Frontal cortex (tissue), 4 donors: ENCODE measurements around the gene PRSS33. TPM values are rescaled to one million over a fixed set of nuclear protein-coding genes. Genes with fewer than 3 reads are reported as not detected.

Experiments
- DNase-seq, 2 donors: peaks; one replicate each; pipeline ENCODE4 v3.0.0; 2012; ENCODE audit warnings: low spot score in 2 of 2
- FAIRE-seq: peaks from 2 replicates; lab custom pipeline; 2012; peaks lifted over from hg19 to GRCh38; lab: Jason Lieb, UNC
- total RNA-seq: library from RNA; depleted of rRNA; stranded (reverse); fragments of >200 nt; gene quantifications from one replicate; pipeline ENCODE4 v1.2.3, GENCODE V29; 2014
- donor health status: control.
- donor health status: control.
- donor health status: control.

PRSS33 gene
- total RNA-seq, 1 donor from 2014 or later = not detected

DNA sequence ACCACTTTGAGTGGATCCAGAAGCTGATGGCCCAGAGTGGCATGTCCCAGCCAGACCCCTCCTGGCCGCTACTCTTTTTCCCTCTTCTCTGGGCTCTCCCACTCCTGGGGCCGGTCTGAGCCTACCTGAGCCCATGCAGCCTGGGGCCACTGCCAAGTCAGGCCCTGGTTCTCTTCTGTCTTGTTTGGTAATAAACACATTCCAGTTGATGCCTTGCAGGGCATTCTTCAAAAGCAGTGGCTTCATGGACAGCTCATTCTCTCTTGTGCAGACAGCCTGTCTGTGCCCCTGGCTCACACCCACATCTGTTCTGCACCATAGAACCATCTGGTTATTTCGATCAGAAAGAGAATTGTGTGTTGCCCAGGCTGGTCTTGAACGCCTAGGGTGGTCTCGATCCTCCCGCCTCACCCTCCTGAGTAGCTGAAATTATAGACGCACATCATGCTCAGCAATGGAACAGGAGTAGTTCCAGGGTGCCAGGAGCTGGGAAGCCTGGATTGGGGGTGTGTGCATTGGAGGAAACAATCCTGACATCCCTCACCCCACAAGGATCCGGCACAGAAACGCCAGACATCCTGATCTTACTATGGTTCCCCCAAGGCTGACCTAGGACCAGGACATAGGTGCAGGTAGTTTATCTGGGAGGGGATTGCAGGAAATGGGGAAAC, 34.3 kb upstream of the PRSS33 start:
- no peak for FAIRE-seq

GRCh38 chr16:2820836-2821486, 33.6 kb upstream of the PRSS33 start:
- FAIRE-seq = no peak
- DNase-seq = no peak

More for the DNA sequence above, 34.3 kb upstream of the PRSS33 start:
- DNase-seq = no peak

DNA sequence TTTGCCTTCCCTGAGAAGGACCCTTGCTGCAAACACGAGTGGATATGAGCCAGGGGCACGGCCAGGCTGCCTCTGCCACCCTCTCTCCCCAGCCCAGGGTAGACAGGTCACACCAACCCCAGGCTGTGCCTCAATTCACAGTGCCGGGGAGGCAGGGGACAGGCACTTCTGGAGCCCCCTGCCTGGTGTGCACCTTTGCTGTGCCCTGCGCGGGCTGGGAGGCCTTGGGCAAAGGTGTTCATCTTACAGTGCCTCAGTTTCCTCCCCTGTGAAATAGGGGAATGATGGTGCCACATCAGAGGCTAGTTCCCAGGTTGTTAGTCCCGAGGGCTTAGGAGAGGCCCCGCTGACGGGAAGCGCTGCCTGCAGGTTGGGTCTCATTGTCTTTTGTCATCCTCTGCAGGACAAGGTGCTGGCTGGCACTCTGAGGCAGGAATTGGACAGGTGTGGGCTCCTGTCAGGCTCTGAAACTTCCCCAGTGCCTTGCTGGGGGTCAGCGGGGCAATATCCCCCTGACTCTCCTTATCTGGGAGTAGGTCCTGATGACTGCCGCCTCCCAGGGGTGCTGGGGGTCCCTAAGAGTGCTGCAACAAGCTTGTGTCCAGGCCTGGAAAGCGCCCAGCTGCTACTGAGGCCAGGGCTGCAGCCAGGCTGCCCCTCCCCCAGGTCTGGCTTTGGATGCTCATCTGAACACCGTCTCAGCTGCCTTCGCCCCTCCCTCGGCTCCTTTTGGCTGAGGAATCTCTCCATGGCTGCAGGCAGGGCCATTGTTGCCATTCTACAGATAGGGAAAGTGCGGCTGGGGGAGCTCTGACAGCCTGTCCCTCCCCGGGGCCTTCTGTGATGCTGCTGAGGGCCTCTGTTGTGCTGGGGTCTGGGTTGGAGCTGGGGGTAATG, 32.8 kb upstream of the PRSS33 start:
- FAIRE-seq (no peak), DNase-seq (no peak)

GRCh38 chr16:2819179-2819938, 32.0 kb upstream of the PRSS33 start:
- DNase-seq (no peak), FAIRE-seq (no peak)

DNA sequence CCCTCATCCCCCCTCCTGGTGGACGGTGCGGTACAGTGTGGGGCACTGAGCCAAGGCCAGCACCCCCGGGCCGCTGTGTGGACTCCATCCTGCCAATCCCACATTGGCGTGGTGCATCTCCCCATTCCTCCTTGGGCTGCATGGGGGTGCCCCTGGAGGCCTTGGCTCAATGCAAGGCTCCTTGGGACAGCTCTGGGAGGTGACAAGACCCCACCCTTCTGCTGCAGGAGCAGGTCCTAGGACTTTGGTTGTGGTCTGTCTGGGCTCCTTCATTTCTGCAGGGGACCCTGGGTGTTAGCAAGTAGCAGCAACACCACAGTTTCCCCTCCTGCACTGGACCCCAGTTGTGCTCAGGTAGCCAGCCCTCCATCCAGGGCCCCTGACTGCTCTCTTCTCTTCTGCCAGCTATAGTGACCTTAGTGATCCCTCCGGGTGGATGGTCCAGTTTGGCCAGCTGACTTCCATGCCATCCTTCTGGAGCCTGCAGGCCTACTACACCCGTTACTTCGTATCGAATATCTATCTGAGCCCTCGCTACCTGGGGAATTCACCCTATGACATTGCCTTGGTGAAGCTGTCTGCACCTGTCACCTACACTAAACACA, 31.0 kb upstream of the PRSS33 start:
- DNase-seq (no peak), FAIRE-seq (no peak)

- FAIRE-seq = no peak
- DNase-seq = no peak
Observed at GRCh38 chr16:2817340-2818271, 30.2 kb upstream of the PRSS33 start.

DNA sequence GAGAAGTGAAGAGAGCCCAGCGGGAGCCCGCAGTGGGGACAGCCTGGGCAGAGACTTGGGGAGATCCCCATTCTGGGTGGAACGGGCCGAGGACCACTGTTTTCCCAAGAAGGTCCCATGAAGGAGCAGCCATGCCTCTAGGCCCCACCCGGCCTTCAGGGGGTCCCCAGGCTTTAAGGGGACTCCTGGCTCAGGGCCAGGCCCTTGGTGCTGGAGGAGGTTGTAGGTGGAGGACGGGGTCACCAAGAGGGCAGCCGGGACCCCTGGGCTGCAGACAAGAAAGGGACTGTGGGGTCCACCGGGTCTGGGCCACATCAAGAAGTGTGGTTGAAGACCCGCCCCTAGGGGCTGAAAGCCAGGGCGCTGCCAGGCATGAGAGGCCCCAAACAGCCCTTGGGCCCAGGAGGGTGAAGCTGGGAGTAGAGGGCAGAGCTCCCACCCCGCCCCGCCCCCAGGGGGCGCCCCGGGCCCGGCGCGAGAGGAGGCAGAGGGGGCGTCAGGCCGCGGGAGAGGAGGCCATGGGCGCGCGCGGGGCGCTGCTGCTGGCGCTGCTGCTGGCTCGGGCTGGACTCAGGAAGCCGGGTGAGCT, 29.5 kb upstream of the PRSS33 start, which contains the start of gene PRSS21:
TSS of gene PRSS21 (plus strand) at position 487 of the 589 bp plus-strand sequence. CDS start at position 519, 32 bp downstream.
- DNase-seq (no peak), FAIRE-seq (no peak)

GRCh38 chr16:2815299-2815771, 28.0 kb upstream of the PRSS33 start:
- no peak for FAIRE-seq

GRCh38 chr16:2814551-2815298, 27.4 kb upstream of the PRSS33 start:
- FAIRE-seq = no peak
- DNase-seq = no peak

More at GRCh38 chr16:2815299-2815771, 28.0 kb upstream of the PRSS33 start:
- DNase-seq = no peak

DNA sequence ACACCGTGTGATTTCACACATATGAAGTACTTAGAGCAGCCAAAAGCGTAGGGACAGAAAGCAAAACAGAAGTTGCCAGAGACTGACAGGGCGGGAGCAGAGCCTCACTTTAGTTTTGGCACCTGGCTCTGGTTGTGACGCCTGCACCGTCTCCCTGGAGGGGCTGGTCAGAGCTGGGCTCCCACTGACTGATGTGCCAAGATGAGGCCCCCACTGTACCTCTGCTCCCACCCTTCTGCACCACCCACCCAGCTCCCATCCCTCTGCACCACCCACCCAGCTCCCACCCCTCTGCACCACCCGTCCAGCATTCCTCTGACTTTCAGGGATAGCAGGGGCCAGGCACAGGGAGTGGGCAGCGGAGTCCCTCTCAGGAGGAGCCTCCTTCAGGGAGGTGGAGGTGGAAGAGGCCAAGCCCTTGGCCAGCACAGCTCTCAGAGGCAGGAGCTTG, 26.4 kb upstream of the PRSS33 start:
- DNase-seq = no peak
- FAIRE-seq = no peak

DNA sequence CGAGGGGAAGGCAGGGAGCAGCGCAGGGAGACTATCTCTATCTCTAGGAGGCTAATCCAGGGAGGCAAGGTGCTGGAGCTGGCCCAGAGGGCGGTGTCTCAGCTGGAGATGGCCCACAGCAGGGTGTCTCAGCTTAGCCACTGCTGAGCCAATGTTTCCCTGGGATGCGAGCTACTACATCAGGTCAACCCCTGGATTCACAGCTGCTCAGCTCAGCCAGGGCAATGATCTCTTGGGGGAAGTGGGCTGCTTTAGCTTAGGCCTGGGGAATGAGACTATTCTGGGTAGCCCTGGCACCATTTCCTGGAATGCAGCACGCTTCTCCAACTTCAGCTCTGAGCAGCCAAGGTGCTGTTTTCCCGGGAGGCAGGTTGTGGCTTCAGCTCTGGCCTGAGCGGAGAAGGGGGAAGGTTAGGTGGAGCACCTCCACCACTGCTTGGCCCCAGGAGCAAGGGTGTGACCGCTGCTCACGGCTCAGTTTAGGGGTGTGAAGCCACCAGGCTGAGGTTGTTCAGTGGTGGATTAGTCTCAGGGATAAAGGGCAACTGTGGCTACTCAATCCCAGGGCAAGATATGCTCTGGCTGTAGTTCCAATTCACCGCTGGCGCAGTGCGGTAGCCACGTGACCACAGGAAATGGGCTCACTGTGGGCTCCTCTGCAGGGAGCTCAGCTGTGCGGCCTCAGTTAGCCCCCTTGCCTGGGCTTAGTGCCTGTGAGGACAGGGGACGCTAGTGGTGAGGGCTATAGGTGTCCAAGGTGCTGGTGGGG, 24.5 kb upstream of the PRSS33 start:
- no peak for FAIRE-seq
- DNase-seq = no peak

GRCh38 chr16:2810651-2811050, 23.3 kb upstream of the PRSS33 start:
- no peak for DNase-seq
- no peak for FAIRE-seq

DNA sequence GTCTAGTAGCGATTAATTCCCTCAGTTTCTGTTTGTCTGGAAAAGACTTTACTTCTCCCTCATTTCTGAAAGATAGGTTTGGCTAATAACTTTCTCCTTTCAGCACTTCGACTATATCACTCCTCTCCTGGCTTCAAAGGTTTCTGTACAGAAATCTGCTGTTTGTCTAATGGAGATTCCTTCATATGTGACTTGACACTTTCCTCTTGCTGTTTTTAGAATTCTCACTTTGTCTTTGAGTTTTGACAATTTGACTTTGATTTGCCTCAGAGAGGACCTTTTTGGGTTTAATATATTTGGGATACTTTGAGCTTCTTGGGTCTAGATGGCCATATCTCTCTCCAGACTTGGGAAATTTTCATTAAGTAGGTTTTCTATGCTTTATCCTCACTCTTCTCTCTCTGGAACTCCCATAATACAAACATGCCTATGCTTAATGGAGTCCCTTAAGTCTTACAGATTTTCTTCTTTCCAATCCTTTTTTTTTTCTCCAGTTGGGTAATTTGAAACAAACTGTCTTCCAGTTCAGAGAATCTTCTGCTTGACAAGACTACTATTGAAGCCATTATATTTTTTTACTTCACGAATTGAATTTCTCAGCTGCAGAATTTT, 21.9 kb upstream of the PRSS33 start:
- FAIRE-seq (no peak), DNase-seq (no peak)

GRCh38 chr16:2808181-2808580, 20.8 kb upstream of the PRSS33 start:
- DNase-seq (no peak), FAIRE-seq (no peak)

DNA sequence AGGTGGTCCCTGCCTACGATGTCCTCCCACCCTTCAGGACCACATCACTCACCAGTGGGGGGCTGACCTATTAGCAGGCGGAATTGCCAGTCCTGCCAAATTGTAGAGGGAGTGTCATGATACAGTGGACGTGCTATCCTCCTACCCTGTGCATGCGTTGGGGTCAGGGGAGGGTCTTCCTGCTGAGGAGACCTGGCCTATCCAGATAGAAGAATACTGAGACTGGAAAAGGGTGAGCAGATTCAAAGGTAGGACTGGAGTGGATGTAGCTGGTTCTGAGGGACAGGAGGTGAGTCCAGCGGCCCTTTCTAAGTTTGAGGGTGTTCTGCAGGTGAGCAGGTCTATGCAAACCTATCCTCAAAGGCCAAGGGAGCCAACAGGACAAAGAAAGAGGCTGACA, 18.9 kb upstream of the PRSS33 start:
- DNase-seq = no peak
- FAIRE-seq = no peak

DNA sequence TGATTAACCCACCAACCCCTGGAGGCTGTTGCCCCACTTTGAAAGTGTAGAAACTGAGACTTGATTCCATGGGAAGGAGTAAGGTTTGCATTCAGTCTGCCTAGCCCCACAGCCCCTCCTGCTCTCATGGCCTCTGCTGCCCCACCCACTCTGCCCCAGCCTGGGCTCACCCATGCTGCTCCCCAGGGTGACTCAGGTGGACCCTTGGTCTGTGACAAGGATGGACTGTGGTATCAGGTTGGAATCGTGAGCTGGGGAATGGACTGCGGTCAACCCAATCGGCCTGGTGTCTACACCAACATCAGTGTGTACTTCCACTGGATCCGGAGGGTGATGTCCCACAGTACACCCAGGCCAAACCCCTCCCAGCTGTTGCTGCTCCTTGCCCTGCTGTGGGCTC, 17.4 kb upstream of the PRSS33 start:
- FAIRE-seq = no peak
- DNase-seq = no peak
